Prostate gland (tissue), 2 donors: ENCODE results near the gene ALK. TPM values are rescaled to one million over a fixed set of nuclear protein-coding genes. Genes with fewer than 3 reads are reported as not detected.

Experiments used
- DNase-seq: peaks from one replicate; pipeline ENCODE4 v3.0.0-alpha.2; 2019; ENCODE audit warnings: low spot score
- H3K27ac ChIP-seq, 2 donors: fragments of 200-600 bp; sonication (generic); 2 replicates each; pipeline ENCODE4 v1.5.1; 2017 to 2019
- H3K27me3 ChIP-seq: fragments of 200-600 bp; sonication (generic); replicated peaks from 2 replicates; pipeline ENCODE4 v1.5.1; 2019; ENCODE audit not compliant: insufficient read depth
- H3K36me3 ChIP-seq, 2 donors: fragments of 200-600 bp; sonication (generic); 1 replicate in 1 of 2; 2 replicates in 1 of 2; pipeline versions ENCODE4 v1.5.1 to v1.8.1; 2017 to 2019
- H3K4me1 ChIP-seq: fragments of 200-600 bp; sonication (generic); replicated peaks from 2 replicates; pipeline ENCODE4 v1.5.1; 2019
- H3K4me3 ChIP-seq, 2 donors: fragments of 200-600 bp; sonication (generic); 2 replicates each; pipeline ENCODE4 v1.5.1; 2017 to 2019
- H3K9me3 ChIP-seq: fragments of 200-600 bp; sonication (generic); 2 replicates; pipeline ENCODE4 v1.5.1; 2017
- CTCF ChIP-seq, 4 experiments: fragments of 200-600 bp in 2 of 4; fragments of 450-650 bp in 2 of 4; sonication (generic) in 2 of 4; IDR thresholded peaks; 1 replicate in 3 of 4; 2 replicates in 1 of 4; pipeline ENCODE4 v1.5.1; 2016 to 2019; ENCODE audit warnings: antibody characterized with exemption in 4 of 4, mild to moderate bottlenecking in 2 of 4, moderate library complexity in 2 of 4
- POLR2A ChIP-seq: fragments of 450-650 bp; IDR thresholded peaks from one replicate; pipeline ENCODE4 v1.6.1; 2016; ENCODE audit warnings: antibody characterized with exemption, mild to moderate bottlenecking
- POLR2AphosphoS5 ChIP-seq: sonication (generic); formaldehyde crosslinking; IDR thresholded peaks from one replicate; pipeline ENCODE4 v1.6.1; 2017; ENCODE audit warnings: antibody characterized with exemption
- WGBS: methylation state at CpG from one replicate; pipeline ENCODE4 v1.1.5; 2018; 5-methylcytosine and 5-hydroxymethylcytosine counted together
- intact Hi-C: fragments of 100-400 bp; cut with DNase I; formaldehyde crosslinking; loops from one replicate; pipeline ENCODE4 v1.14.2; 2022
- total RNA-seq, 2 donors: library from RNA; depleted of rRNA; stranded (reverse); fragments of >200 nt; gene quantifications; one replicate each; pipeline ENCODE4 v1.1.0, GENCODE V29; 2016

ALK gene
- total RNA-seq, 2 donors from 2014 or later, result 0.14 to 1.2 TPM

DNA sequence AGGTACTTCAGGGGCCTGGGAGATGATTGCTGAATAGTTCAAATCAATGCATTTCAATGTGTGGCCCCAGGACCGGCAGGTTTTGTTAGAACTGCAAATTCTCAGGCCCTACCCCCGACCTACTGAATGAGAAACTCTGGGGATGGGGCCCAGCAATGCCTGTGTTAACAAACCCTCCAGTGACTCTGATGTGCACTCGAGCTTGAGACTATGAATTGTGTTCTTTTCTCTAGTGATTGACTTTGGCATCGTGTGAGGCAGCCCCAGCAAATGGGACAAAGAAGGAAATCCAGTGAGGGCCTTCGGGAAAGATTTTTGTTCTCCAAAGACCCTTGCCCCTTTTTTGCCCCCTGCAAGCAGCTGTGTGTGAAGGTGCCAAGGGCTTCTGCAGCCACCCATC, 22.4 kb downstream of the ALK start:
- Histone ChIP-seq H3K27me3 (no peaks in the 10 kb centered on the region), H3K27ac (no peak overlapping the region), H3K9me3 (no peaks in the 10 kb centered on the region), H3K36me3 (no peaks in the 10 kb centered on the region), H3K4me3 (no peak overlapping the region), H3K4me1 (no peaks in the 10 kb centered on the region)
- WGBS, result 34% methylated on average over 5 of the region's 5 CpGs
- DNase-seq, result no peak
- intact Hi-C loops, result no loop called here
- TF ChIP-seq CTCF (IDR thresholded peaks at IDR 0.05) (no peak), POLR2A (no peak), POLR2AphosphoS5 (no peak)

DNA sequence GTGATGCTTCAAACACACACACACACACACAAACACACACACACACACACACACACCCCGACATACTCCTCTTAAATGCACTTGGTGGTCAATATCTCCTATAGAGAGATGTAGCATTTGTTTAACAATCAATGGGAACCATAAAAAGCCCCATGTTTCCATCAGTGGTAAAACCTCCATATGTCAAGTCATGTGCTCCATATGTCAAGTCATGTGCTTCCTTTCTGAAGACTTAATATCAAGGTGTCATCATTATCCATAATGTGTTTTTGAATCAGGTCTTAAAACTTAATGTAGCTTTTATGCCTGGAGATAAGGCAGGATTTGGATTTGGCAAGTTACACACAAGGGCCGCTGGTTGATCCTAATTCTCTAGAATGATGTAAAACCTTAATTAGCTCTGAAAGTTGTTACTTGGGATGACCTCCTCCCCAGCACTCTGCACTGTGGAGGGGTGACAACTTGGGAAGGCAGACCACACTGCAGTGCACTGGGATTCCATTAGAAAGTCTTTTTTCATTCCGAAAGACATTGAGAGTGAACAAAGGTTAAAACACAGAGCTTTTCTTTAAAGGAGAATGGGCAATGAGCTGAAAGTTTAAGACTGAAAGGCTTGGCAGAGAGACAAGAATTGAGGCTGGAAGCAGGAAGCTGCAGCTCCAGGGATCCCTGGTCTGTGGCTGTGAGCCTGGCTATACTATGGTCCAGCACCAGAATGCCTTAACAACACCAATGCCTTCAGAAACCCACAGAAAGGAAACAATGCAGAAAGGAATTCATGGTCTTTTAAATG, 26.4 kb downstream of the ALK start:
- TF ChIP-seq POLR2AphosphoS5 (no peak), CTCF (IDR thresholded peaks at IDR 0.05) (no peak), POLR2A (no peak)
- intact Hi-C loops, result no loop called here
- Histone ChIP-seq H3K27ac (no peak overlapping the region), H3K9me3 (no peaks in the 10 kb centered on the region), H3K4me3 (no peak overlapping the region), H3K36me3 (no peaks in the 10 kb centered on the region), H3K4me1 (no peaks in the 10 kb centered on the region), H3K27me3 (no peaks in the 10 kb centered on the region)
- WGBS, result 53% methylated on average over 3 of the region's 3 CpGs
- DNase-seq, result no peak

- intact Hi-C loops, result no loop called here
- Histone ChIP-seq H3K27me3 (no peaks in the 10 kb centered on the region), H3K9me3 (no peaks in the 10 kb centered on the region), H3K4me3 (no peak overlapping the region), H3K27ac (no peak overlapping the region), H3K36me3 (no peaks in the 10 kb centered on the region), H3K4me1 (no peaks in the 10 kb centered on the region)
- no peak for TF ChIP-seq CTCF (IDR thresholded peaks at IDR 0.05)
- no peak for TF ChIP-seq POLR2A
- TF ChIP-seq POLR2AphosphoS5, result no peak
- no peak for DNase-seq
- WGBS, result 68% methylated on average over 5 of the region's 5 CpGs
Observed at GRCh38 chr2:29892585-29893259, 28.7 kb downstream of the ALK start.

DNA sequence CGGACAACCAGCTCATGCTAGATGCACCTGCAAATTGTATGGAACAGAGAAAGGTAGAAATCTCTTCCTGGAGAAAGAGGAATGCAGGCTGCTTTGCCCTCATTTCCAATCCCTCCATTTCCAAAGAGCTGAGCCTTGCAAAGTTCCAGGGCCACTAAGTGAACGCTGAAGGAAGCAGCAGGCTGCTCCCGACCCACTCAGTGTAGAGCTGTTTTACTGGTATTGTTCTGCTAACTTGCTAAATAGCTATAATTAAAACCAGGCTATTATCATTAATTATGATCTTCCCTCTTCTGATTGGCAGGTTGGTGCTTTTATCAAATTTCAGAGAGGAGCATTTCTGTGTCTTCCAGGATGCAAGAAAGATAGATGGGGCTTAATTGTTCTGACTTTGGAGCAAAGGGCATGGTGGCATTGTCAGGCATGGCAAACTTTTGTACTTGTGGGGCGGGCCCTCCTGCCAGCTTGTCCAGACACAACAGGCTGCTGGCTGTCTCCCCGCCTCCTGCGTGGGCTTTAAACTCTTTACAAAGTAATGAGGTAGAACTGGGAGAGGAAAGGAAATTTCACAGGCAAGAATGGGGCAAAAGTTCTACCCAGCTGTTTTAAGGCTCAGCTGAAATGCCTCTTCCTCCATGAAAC, 40.2 kb downstream of the ALK start:
- Histone ChIP-seq H3K4me3 (no peak overlapping the region), H3K27ac (no peak overlapping the region), H3K4me1 (no peaks in the 10 kb centered on the region), H3K9me3 (no peaks in the 10 kb centered on the region), H3K36me3 (no peaks in the 10 kb centered on the region), H3K27me3 (no peaks in the 10 kb centered on the region)
- TF ChIP-seq CTCF (IDR thresholded peaks at IDR 0.05), result no peak
- no peak for TF ChIP-seq POLR2AphosphoS5
- TF ChIP-seq POLR2A, result no peak
- intact Hi-C loops, result no loop called here
- DNase-seq, result no peak
- WGBS, result 57% methylated on average over 6 of the region's 6 CpGs
